HG03432 (cell line): ENCODE results near the gene TRAM1L1.

ENCODE experiments used
- ATAC-seq: cut with Tn5 transposase; IDR thresholded peaks from one replicate; pipeline ENCODE4 v1.9.1; 2021; ENCODE audit warnings: mild to moderate bottlenecking, moderate library complexity; ENCODE audit not compliant: unreplicated experiment

TRAM1L1 gene

DNA sequence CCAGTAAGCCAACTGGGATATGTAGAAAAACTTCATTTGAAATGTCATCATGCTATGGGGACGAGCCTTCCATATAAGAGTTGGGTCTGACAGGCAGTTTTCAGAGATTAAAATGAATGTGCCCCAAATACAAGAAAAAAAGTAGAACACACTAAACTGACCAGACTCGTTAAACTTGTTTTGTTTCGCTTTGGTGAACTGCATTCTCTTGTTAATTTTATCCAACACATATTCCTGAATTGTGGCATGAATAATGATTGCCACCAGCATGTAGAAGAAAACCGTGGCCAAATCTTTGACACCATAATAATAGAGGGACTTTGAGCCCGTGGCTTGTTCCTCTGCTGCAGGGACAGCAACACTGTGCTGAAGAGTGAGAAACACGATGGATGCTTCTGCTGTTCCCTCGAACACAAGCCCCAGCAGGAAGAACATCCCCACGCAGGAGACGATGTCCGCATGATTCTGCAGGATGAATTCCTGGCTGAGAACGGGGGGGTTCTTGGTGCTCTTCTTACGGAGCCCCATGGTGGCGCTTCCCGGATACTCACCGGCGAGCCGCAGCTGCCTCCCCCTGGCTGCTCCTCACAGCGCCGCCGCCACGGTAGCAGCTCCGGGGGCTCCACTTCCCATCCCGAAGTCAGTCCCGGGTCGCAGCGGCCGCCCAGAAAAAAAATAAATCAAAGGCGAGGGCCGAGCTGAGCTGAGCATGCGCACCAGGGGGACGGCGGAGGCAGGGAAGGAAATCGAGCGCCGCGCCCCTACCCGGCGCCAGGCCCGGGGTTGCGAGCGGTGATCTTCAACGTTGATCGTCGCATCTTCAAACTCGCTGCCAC lies at the start of gene TRAM1L1:
Gene TRAM1L1 (minus strand): TSS at position 711 of the 836 bp plus-strand sequence. CDS start 183 bp downstream, at position 528.
- peak; percentile 91 for ATAC-seq

DNA sequence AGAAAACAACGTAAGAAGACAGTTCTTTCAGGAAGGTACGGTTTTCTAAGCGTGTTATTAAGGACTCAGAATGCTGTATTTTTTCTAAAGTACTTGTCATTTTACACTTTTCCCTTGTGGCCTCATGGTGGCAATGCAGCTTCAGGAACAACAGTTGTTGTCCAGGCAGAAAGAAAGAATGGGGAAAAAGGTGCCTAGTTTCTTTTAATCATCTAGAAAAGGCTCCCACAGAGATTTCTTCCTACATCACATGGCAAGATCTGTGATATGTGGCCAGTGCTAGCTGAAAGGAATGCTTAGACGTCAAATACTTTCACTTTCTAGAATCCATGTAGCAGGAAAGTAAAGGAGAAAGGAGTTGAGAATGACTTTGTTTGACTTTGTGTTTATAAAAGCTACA lies 49.0 kb upstream of the TRAM1L1 start:
- peak; percentile 86 for ATAC-seq

DNA sequence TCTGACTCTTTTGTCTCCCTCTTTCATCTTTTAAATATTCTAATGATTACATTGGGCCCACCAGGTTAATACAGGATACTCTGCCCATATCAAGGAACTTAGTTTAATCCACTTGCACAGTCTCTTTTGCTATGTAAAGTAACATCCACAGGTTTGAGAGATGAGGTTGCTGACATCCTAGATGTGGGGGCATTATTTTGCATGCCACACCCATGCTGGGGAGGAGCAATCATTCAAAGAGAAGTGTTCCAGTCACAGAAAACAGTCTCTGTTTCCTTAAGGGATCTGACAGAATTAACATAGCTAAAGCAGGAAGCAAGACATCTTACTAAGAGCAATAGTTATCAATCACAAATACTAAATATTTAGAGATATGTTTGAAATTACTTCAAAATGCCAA lies 11.5 kb upstream of the TRAM1L1 start:
- no peak for ATAC-seq

- no peak for ATAC-seq
These were observed 11.1 kb upstream of the TRAM1L1 start for GRCh38 chr4:117096462-117096861.

GRCh38 chr4:117093571-117093970 lies 8.2 kb upstream of the TRAM1L1 start:
- ATAC-seq = no peak

GRCh38 chr4:117077760-117078159 lies 7.6 kb downstream of the TRAM1L1 start:
- ATAC-seq = no peak

GRCh38 chr4:117068120-117068519 lies 17.3 kb downstream of the TRAM1L1 start:
- ATAC-seq = no peak

- no peak for ATAC-seq
These were observed 21.2 kb downstream of the TRAM1L1 start for GRCh38 chr4:117063961-117064696.

DNA sequence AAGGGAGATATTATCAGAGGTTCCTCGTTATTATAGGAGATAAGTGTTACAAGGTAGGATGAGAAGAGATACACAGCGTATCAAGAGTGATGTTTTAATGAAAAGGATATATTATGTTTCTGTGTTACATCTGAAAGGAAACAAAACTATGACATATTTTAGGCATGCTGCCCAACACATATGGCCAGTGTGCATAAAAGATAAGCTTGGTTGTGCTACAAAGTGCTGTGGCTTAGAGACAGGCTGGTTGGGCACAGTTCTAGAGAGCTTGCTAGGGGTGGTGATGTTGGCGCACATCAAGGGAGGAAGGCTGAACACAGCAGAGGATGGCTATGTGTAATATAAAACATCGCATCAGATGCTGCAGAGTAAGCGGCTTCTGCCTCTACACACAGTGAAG lies 42.4 kb downstream of the TRAM1L1 start:
- ATAC-seq = no peak
